GM23338 (cell line): ENCODE results near the gene RPH3AL.
"Not testable (repeated sequence)": the region's sequence is repeated elsewhere in the genome, so short reads cannot be mapped to it uniquely, and the experiment has no call there.

ENCODE experiments used
- CREB1 ChIP-seq: fragments of 250-450 bp; sonication (Bioruptor Pico); IDR thresholded peaks from 2 replicates; pipeline ENCODE4 v1.5.0; 2020; ENCODE audit warnings: low read depth, mild to moderate bottlenecking, moderate library complexity
- CTCF ChIP-seq, 2 experiments: fragments of 200-600 bp in 1 of 2; sonication (generic) in 1 of 2; conservative IDR thresholded peaks; 2 replicates each; pipeline versions ENCODE4 v1.5.1 to v1.6.1; 2016 to 2017; ENCODE audit warnings: antibody characterized with exemption in 2 of 2, low read depth in 2 of 2, mild to moderate bottlenecking in 2 of 2, moderate library complexity in 1 of 2
- EZH2 ChIP-seq: fragments of 200-600 bp; sonication (generic); IDR thresholded peaks from one replicate; pipeline ENCODE4 v1.8.0; 2017; ENCODE audit warnings: antibody characterized with exemption, mild to moderate bottlenecking, low read depth; ENCODE audit not compliant: unreplicated experiment
- EZH2phosphoT487 ChIP-seq: fragments of 200-600 bp; sonication (generic); IDR thresholded peaks from one replicate; pipeline ENCODE4 v1.8.1; 2018; ENCODE audit warnings: antibody characterized with exemption; ENCODE audit not compliant: unreplicated experiment
- JUNB ChIP-seq: IDR thresholded peaks from one replicate; pipeline ENCODE4 v1.6.1; 2016; ENCODE audit warnings: antibody characterized with exemption; ENCODE audit not compliant: unreplicated experiment
- POLR2AphosphoS5 ChIP-seq: IDR thresholded peaks from 2 replicates; pipeline ENCODE4 v1.6.1; 2016; ENCODE audit warnings: antibody characterized with exemption, low read depth
- ZNF114 ChIP-seq: fragments of 250-450 bp; sonication (Bioruptor Pico); IDR thresholded peaks from 2 replicates; pipeline ENCODE4 v1.5.0; 2020; ENCODE audit warnings: mild to moderate bottlenecking, moderate library complexity

GRCh38 chr17:201257-201656 is 151.3 kb downstream of the RPH3AL start:
- not testable (repeated sequence) for TF ChIP-seq CTCF (conservative IDR thresholded peaks at IDR 0.05; ENCODE audit: low read depth in 2 of 2); EZH2phosphoT487; EZH2; POLR2AphosphoS5; CREB1 (CRISPR knock-in tag); JUNB; ZNF114 (CRISPR knock-in tag)
